AG04449 (cell line): ENCODE data around the gene VSX1.

Experiments
- CTCF ChIA-PET: fragments of 350-600 bp; formaldehyde crosslinking; extraction: SDS; loops from one replicate; lab custom pipeline; 2021; ENCODE audit warnings: antibody characterized with exemption; lab: Yijun Ruan, JAX
- POLR2A ChIA-PET: fragments of 400-600, 350-600 bp; formaldehyde crosslinking; extraction: SDS; loops from one replicate; lab custom pipeline; 2020; ENCODE audit warnings: antibody characterized with exemption, inconsistent platforms; lab: Yijun Ruan, JAX
- DNase-seq: peaks from one replicate; pipeline ENCODE4 v3.0.0-alpha.2; 2010; ENCODE audit warnings: low read depth, low spot score
- H3K4me3 ChIP-seq: 2 replicates; pipeline ENCODE4 v1.5.1; 2011; ENCODE audit warnings: low read depth, mild to moderate bottlenecking, control low read depth, low read length
- TF ChIP-seq, protein P1 (sequence below): IDR thresholded peaks from one replicate; pipeline ENCODE4 v1.5.1; 2011; ENCODE audit warnings: mild to moderate bottlenecking, moderate library complexity, low read length, control low read depth, inconsistent platforms; ENCODE audit not compliant: insufficient read depth; ENCODE audit errors: missing control alignments

The VSX1 gene

DNA sequence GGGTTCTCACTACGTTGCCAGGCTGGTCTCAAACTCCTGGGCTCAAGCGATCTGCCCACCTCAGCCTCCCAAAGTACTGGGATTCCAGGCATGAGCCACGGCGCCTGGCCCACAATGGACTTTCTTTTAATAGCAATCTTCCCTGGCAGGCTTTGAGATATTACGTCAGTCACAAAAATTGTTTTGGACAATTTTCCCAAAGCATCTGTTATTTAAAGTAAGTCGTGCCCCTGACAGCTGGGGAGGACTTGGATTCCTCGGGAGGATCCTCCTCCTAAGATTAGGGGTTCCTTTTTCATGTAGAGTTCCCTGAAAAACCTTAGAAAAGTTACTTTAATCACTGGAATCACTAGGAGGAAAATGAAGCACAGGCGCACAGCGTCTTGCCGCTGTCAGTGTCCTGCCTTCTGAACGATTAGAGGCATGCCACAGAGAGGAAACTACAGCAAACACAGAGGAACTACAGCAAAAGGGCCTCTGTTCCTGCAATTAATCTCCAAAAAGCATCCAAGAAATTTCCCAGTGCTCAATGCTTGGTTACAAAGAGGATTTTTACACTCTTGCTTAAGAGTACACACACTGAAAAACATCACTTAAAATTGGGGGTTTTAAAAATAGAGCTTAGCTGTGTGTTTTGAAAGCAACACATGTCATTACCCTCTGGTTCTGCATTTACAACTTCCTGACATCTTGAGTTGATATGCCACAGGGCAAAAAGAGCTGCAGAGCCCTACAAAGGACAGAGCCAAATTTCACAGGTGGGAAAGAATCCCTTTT lies 28.5 kb downstream of the VSX1 start:
- DNase-seq = no peak
- H3K4me3 ChIP-seq = no peak overlapping the region
- TF ChIP-seq, protein P1, sequence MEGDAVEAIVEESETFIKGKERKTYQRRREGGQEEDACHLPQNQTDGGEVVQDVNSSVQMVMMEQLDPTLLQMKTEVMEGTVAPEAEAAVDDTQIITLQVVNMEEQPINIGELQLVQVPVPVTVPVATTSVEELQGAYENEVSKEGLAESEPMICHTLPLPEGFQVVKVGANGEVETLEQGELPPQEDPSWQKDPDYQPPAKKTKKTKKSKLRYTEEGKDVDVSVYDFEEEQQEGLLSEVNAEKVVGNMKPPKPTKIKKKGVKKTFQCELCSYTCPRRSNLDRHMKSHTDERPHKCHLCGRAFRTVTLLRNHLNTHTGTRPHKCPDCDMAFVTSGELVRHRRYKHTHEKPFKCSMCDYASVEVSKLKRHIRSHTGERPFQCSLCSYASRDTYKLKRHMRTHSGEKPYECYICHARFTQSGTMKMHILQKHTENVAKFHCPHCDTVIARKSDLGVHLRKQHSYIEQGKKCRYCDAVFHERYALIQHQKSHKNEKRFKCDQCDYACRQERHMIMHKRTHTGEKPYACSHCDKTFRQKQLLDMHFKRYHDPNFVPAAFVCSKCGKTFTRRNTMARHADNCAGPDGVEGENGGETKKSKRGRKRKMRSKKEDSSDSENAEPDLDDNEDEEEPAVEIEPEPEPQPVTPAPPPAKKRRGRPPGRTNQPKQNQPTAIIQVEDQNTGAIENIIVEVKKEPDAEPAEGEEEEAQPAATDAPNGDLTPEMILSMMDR = no peak
- ChIA-PET POLR2A (no interaction called here), CTCF (interaction anchor here (1.3 to 14.9 kb wide), 2 partner anchors 11 to 56 kb away, joined by 5 to 382 read pairs; no protein-coding TSS in a partner anchor)

DNA sequence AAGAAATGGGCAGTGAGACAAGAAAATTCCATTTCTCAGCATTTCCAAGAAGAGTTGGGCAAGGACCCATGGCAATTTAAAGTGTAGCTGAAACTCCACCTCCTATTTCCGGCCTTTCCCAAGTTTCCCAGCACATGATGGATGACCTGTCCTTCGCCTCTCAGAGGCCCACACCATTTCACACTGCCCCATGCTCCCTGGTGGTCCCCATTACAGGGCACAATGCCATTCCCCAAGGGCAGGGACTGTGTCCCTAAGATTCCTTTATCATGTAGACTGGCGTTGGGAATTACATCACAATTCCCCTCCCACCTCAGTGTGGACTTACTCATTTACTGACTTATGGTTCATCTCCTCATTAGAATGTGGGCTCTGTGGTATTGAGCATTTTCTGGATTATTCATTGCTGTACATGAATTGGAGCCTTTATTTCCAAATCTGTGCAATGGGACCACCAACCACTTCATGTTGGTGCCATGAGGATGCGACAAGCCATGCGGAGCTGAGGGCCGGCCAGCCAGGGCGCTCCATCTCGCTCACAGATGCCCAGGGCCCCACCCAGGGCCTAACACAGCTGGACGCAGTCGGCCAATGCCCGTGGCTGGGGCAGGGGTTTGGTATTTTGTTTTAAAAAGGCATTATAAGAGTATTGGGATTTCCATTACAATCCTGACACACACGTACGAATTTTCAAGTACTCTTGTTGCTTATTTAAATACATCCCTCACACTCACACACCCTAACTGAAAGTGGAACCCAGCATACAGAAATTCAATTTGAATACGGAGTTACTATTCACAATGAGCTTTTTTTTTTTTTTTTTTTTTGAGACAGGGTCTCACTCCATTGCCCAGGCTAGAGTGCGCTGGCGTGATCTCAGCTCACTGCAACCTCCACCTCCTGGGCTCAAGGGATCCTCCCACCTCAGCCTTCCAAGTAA lies 29.4 kb downstream of the VSX1 start:
- TF ChIP-seq, protein P1 = no peak
- H3K4me3 ChIP-seq = no peak overlapping the region
- no peak for DNase-seq
- ChIA-PET POLR2A (no interaction called here), CTCF (interaction anchor here (1.3 to 14.9 kb wide), 2 partner anchors 12 to 55 kb away, joined by 5 to 382 read pairs; no protein-coding TSS in a partner anchor)

DNA sequence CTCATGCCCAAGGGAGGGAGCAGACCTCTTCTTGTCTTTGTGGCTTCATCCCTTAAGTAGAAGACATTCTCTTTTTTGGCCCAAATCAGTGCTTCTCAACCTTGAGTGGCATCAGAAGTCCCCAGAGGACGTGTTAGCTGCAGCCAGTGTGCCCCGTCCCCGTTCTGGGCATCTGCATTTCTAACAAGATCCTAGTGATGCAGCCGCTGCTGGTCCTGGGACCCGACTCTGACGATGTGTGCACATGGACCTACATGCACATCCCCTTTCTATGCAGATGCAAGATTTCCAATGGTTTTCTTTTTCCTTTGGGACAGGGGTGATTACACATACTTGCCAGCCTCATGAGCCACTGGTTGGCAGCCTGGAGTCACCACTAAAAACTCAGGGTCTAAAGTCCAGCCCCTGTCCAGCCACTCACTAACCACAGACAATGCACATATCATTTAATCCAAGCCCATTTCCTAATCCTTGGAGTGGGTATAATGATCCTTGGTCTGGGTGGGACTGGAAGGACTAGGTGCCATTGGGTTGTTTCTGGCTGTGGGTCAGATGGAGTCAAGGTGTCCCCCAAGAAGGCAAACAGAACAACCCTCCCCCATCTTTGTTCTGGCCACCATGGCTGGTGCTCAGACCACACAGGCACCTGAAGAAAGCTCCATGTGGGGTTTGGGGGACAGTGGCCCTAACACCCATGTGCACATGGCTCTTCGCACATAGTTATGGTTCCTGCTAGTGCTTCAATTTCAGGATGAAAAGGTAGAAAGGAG lies 30.4 kb downstream of the VSX1 start:
- no peak for DNase-seq
- no peak overlapping the region for H3K4me3 ChIP-seq
- TF ChIP-seq, protein P1 = no peak
- CTCF ChIA-PET = no interaction called here
- POLR2A ChIA-PET = no interaction called here

DNA sequence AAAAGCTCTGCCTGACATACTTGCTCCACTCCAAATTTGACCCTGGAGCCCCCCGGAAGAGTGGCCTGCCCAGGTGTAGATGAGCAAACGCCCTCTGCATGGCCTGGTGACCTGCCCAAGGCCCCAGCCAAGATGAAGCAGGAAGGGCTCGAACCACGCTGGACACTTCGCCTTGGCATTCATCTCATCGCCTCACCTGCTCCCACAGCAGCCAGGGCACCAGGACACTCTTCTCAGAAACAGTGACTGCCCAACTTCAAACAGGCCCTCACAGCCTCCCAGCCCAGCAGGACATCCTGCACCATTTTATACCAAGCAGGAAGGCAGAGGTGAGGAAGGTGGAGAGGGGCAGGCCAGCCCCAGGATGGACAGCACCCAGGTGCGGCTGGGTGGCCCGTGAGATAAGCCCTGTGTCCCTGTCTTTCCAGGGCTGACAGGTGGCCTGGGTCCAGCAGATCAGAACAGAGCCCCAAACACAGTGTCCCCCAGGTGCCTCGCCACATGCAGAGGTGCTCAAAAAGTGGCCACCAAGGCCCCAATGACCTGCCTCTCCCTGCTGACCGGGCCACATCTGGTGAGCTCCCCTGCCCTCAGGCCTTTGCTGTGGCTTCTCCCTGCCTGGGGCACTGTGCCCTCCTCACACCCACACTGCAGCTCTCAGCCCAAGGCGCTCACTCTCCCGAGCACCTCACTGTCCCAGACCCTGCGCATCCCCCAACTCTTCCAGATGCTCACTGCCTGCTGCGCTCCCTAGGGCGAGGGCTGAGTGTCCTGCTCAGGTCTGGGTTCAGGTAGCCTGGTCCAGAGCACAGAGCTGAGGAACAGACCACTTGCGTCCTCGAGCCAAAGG lies 31.2 kb downstream of the VSX1 start:
- CTCF ChIA-PET = interaction anchor here (1.4 kb wide), 1 partner anchor 13 kb away, joined by 3 read pairs; no protein-coding TSS in a partner anchor
- POLR2A ChIA-PET = interaction anchor here (0.5 kb wide), 1 partner anchor 504 kb away, joined by 3 read pairs; no protein-coding TSS in a partner anchor
- TF ChIP-seq, protein P1 = no peak
- no peak for DNase-seq
- no peak overlapping the region for H3K4me3 ChIP-seq

DNA sequence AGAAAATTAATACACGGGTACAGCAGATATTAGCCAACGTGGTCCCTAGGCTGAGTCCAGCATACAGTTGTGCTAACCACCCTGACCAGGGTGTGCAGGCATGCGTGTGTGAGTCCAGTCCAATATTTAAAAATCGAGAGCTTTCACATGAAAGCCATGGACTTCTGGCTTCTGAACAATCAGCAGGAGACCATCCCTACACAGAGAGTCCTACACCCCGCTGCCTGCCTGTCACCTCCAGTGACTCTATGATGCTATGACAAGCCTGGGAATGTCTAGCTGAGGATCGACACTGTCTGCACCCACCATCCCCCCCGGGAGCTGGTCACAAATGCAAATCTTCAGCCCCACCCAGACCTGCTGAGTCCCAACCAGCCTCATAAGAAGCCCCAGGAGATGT lies 31.9 kb downstream of the VSX1 start:
- TF ChIP-seq, protein P1 = no peak

More for the DNA sequence above, 31.9 kb downstream of the VSX1 start:
- H3K4me3 ChIP-seq = no peak overlapping the region
- POLR2A ChIA-PET = interaction anchor here (0.5 kb wide), 1 partner anchor 505 kb away, joined by 3 read pairs; no protein-coding TSS in a partner anchor
- CTCF ChIA-PET = interaction anchor here (1.4 kb wide), 1 partner anchor 13 kb away, joined by 3 read pairs; no protein-coding TSS in a partner anchor
- no peak for DNase-seq
